Activated T-cell treated with anti-CD3 and anti-CD28 coated beads, Interleukin-2, amount 50 U/mL, for 4 hours (primary cell): ENCODE results near the gene FNDC3B. TPM values are rescaled to one million over a fixed set of nuclear protein-coding genes. Genes with fewer than 3 reads are reported as not detected.
"Not testable (repeated sequence)": the region's sequence is repeated elsewhere in the genome, so short reads cannot be mapped to it uniquely, and the experiment has no call there.

ENCODE experiments used
- ATAC-seq, 2 donors: fragments of 200-7000 bp; cut with Tn5 transposase; one replicate each; pipeline ENCODE4 v1.10.0; 2021
- DNase-seq: peaks from one replicate; pipeline ENCODE4 v3.0.0-alpha.2; 2020
- H3K27me3 Mint-ChIP-seq: one replicate; pipeline ENCODE4 v1.8.0; 2021; ENCODE audit warnings: low read depth, mixed read lengths
- H3K36me3 Mint-ChIP-seq: one replicate; pipeline ENCODE4 v1.8.0; 2022; ENCODE audit warnings: mixed read lengths; ENCODE audit not compliant: insufficient read depth
- H3K4me1 Mint-ChIP-seq: one replicate; pipeline ENCODE4 v1.8.0; 2021; ENCODE audit warnings: low read depth, mixed read lengths
- H3K4me3 Mint-ChIP-seq: one replicate; pipeline ENCODE4 v1.8.0; 2021; ENCODE audit warnings: mild to moderate bottlenecking, moderate library complexity, mixed read lengths
- H3K9me3 Mint-ChIP-seq: one replicate; pipeline ENCODE4 v1.8.0; 2021; ENCODE audit warnings: mixed read lengths
- total RNA-seq, 3 donors: library from RNA; stranded (reverse); gene quantifications; one replicate each; pipeline ENCODE4 v1.2.1, GENCODE V29; 2021

Gene FNDC3B
- total RNA-seq, 3 donors from 2014 or later = 20.3 to 23.9 (median 21.2) TPM

GRCh38 chr3:172082820-172083513 lies 43.6 kb downstream of the FNDC3B start:
- Mint-ChIP-seq H3K4me1 (peaks cover 25% of the 10 kb centered on the region), H3K4me3 (no peak overlapping the region), H3K9me3 (no peaks in the 10 kb centered on the region), H3K36me3 (peaks cover 10% of the 10 kb centered on the region), H3K27me3 (no peaks in the 10 kb centered on the region)
- no peak for DNase-seq
- no peak for ATAC-seq

- DNase-seq (no peak), ATAC-seq (no peak)
- H3K27me3 Mint-ChIP-seq = no peaks in the 10 kb centered on the region
- H3K36me3 Mint-ChIP-seq = peaks cover 10% of the 10 kb centered on the region
- H3K9me3 Mint-ChIP-seq = no peaks in the 10 kb centered on the region
- peaks cover 26% of the 10 kb centered on the region for H3K4me1 Mint-ChIP-seq
- H3K4me3 Mint-ChIP-seq = no peak overlapping the region
These were observed 44.6 kb downstream of the FNDC3B start for GRCh38 chr3:172083995-172084409.

- Mint-ChIP-seq H3K9me3 (no peaks in the 10 kb centered on the region), H3K27me3 (no peaks in the 10 kb centered on the region), H3K4me3 (no peak overlapping the region), H3K4me1 (peaks cover 23% of the 10 kb centered on the region), H3K36me3 (peaks cover 10% of the 10 kb centered on the region)
- peak; percentile 51 to 66 for ATAC-seq
- DNase-seq = no peak
These were observed 45.6 kb downstream of the FNDC3B start for GRCh38 chr3:172084871-172085556.

- DNase-seq (no peak), ATAC-seq (no peak)
- H3K27me3 Mint-ChIP-seq = no peaks in the 10 kb centered on the region
These were observed 46.1 kb downstream of the FNDC3B start for GRCh38 chr3:172085557-172085895.

GRCh38 chr3:172086071-172086470 lies 46.7 kb downstream of the FNDC3B start:
- H3K4me1 Mint-ChIP-seq = peaks cover 25% of the 10 kb centered on the region
- H3K27me3 Mint-ChIP-seq = no peaks in the 10 kb centered on the region
- no peak for ATAC-seq
- no peak for DNase-seq
- H3K4me3 Mint-ChIP-seq = no peak overlapping the region
- H3K9me3 Mint-ChIP-seq = no peaks in the 10 kb centered on the region
- H3K36me3 Mint-ChIP-seq = peaks cover 10% of the 10 kb centered on the region

More at GRCh38 chr3:172085557-172085895, 46.1 kb downstream of the FNDC3B start:
- Mint-ChIP-seq H3K9me3 (no peaks in the 10 kb centered on the region), H3K4me3 (no peak overlapping the region), H3K36me3 (peaks cover 10% of the 10 kb centered on the region), H3K4me1 (peaks cover 25% of the 10 kb centered on the region)

GRCh38 chr3:172087198-172087597 lies 47.8 kb downstream of the FNDC3B start:
- Mint-ChIP-seq H3K36me3 (peaks cover 10% of the 10 kb centered on the region), H3K27me3 (no peaks in the 10 kb centered on the region), H3K4me1 (peaks cover 31% of the 10 kb centered on the region), H3K9me3 (no peaks in the 10 kb centered on the region), H3K4me3 (no peak overlapping the region)
- ATAC-seq = no peak
- DNase-seq = no peak

- peak; percentile 42 to 44 for ATAC-seq
- peaks cover 10% of the 10 kb centered on the region for H3K36me3 Mint-ChIP-seq
- H3K27me3 Mint-ChIP-seq = no peaks in the 10 kb centered on the region
- DNase-seq = no peak
- peaks cover 2% of the 10 kb centered on the region for H3K9me3 Mint-ChIP-seq
- no peak overlapping the region for H3K4me3 Mint-ChIP-seq
- peaks cover 31% of the 10 kb centered on the region for H3K4me1 Mint-ChIP-seq
These were observed 48.5 kb downstream of the FNDC3B start for GRCh38 chr3:172087602-172088580.

- Mint-ChIP-seq H3K36me3 (peaks cover 6% of the 10 kb centered on the region), H3K4me1 (peaks cover 31% of the 10 kb centered on the region), H3K27me3 (no peaks in the 10 kb centered on the region), H3K9me3 (peaks cover 2% of the 10 kb centered on the region), H3K4me3 (no peak overlapping the region)
- DNase-seq (no peak), ATAC-seq (no peak)
These were observed 49.9 kb downstream of the FNDC3B start for GRCh38 chr3:172089250-172089649.

- H3K4me3 Mint-ChIP-seq = no peak overlapping the region
- H3K4me1 Mint-ChIP-seq = peaks cover 35% of the 10 kb centered on the region
- DNase-seq = no peak
- peaks cover 6% of the 10 kb centered on the region for H3K36me3 Mint-ChIP-seq
- H3K9me3 Mint-ChIP-seq = peaks cover 2% of the 10 kb centered on the region
- H3K27me3 Mint-ChIP-seq = no peaks in the 10 kb centered on the region
- no peak for ATAC-seq
These were observed 50.7 kb downstream of the FNDC3B start for GRCh38 chr3:172090035-172090434.

- Mint-ChIP-seq H3K36me3 (peaks cover 2% of the 10 kb centered on the region), H3K9me3 (peaks cover 2% of the 10 kb centered on the region), H3K4me3 (no peak overlapping the region), H3K27me3 (no peaks in the 10 kb centered on the region), H3K4me1 (peaks cover 46% of the 10 kb centered on the region)
- DNase-seq = no peak
- no peak for ATAC-seq
These were observed 53.3 kb downstream of the FNDC3B start for GRCh38 chr3:172092658-172093057.

- not testable (repeated sequence) for ATAC-seq, H3K9me3 Mint-ChIP-seq, H3K27me3 Mint-ChIP-seq, DNase-seq, H3K36me3 Mint-ChIP-seq, H3K4me3 Mint-ChIP-seq
- peaks cover 43% of the 10 kb centered on the region for H3K4me1 Mint-ChIP-seq
These were observed 54.4 kb downstream of the FNDC3B start for GRCh38 chr3:172093581-172094443.

GRCh38 chr3:172094621-172095557 lies 55.5 kb downstream of the FNDC3B start:
- Mint-ChIP-seq H3K4me1 (peaks cover 53% of the 10 kb centered on the region), H3K36me3 (peaks cover 2% of the 10 kb centered on the region), H3K27me3 (no peaks in the 10 kb centered on the region), H3K4me3 (no peak overlapping the region), H3K9me3 (peaks cover 2% of the 10 kb centered on the region)
- DNase-seq (no peak), ATAC-seq (peak; percentile 25 to 61)
